Measurements from ENCODE around the gene ZDHHC7.

DNA sequence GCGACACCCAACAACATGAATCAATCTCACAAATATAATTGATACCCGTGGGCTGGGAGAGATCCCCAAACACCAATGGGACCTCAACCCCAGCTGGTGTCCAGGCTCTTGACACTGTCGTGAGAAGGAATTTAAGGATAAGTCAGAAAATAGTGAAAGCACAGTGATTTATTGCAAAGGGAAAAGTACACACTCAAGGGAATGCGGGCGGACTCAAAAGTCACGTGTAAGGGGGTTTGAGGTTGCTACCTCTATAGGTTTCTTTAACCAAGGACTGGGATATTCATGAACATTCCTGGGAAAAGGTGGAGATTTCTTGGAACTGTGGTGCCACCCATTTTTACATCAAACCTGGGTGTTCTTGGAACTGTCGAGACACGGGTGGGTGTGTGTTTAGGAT, 6.3 kb upstream of the ZDHHC7 start:
- no peak for TF ChIP-seq POLR2A (IDR thresholded peaks at IDR 0.05)
- TF ChIP-seq, protein P1, sequence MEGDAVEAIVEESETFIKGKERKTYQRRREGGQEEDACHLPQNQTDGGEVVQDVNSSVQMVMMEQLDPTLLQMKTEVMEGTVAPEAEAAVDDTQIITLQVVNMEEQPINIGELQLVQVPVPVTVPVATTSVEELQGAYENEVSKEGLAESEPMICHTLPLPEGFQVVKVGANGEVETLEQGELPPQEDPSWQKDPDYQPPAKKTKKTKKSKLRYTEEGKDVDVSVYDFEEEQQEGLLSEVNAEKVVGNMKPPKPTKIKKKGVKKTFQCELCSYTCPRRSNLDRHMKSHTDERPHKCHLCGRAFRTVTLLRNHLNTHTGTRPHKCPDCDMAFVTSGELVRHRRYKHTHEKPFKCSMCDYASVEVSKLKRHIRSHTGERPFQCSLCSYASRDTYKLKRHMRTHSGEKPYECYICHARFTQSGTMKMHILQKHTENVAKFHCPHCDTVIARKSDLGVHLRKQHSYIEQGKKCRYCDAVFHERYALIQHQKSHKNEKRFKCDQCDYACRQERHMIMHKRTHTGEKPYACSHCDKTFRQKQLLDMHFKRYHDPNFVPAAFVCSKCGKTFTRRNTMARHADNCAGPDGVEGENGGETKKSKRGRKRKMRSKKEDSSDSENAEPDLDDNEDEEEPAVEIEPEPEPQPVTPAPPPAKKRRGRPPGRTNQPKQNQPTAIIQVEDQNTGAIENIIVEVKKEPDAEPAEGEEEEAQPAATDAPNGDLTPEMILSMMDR (IDR thresholded peaks at IDR 0.05) = no peak

Measured in body of pancreas (tissue), 4 donors.